B cell (primary cell): ENCODE results near the gene ROBO2. TPM values are rescaled to one million over a fixed set of nuclear protein-coding genes. Genes with fewer than 3 reads are reported as not detected.

ENCODE experiments used
- ATAC-seq: fragments of 200-7000 bp; cut with Tn5 transposase; one replicate; pipeline ENCODE4 v1.10.0; 2021; ENCODE audit warnings: low read depth, mild to moderate bottlenecking, moderate number of reproducible peaks, moderate library complexity
- CTCF ChIA-PET: fragments of 350-600 bp; sonication (Branson Sonifier 250); formaldehyde crosslinking; loops from one replicate; lab custom pipeline; 2021; ENCODE audit warnings: antibody characterized with exemption, inconsistent platforms; lab: Charles Lee
- POLR2A ChIA-PET: fragments of 350-600 bp; sonication (Branson Sonifier 250); formaldehyde crosslinking; loops from one replicate; lab custom pipeline; 2021; ENCODE audit warnings: antibody characterized with exemption; lab: Charles Lee
- DNase-seq: peaks from one replicate; pipeline ENCODE4 v3.0.0; 2013
- H2AFZ ChIP-seq: 2 replicates; pipeline ENCODE4 v1.6.1; 2012; ENCODE audit warnings: mild to moderate bottlenecking, low read depth, low read length; ENCODE audit not compliant: insufficient read depth, poor library complexity, severe bottlenecking
- H3K27ac ChIP-seq, 2 donors: 1 replicate in 1 of 2; 2 replicates in 1 of 2; pipeline ENCODE4 v1.5.1; 2012 to 2013; ENCODE audit warnings: low read length in 2 of 2, mild to moderate bottlenecking in 2 of 2, moderate library complexity in 1 of 2
- H3K27me3 ChIP-seq, 4 experiments: fragments of 200-600 bp in 1 of 4; sonication (generic) in 1 of 4; replicated peaks in 1 of 4; 1 replicate in 2 of 4; 2 replicates in 2 of 4; pipeline versions ENCODE4 v1.6.1 to v1.7.0; 2013 to 2016; ENCODE audit warnings: low read length in 3 of 4, mild to moderate bottlenecking in 2 of 4, mixed read lengths in 1 of 4, moderate library complexity in 1 of 4; ENCODE audit not compliant: insufficient read depth in 4 of 4, control insufficient read depth in 3 of 4; ENCODE audit errors: control extremely low read depth in 1 of 4
- H3K36me3 ChIP-seq, 2 experiments: replicated peaks in 1 of 2; 1 replicate in 1 of 2; 2 replicates in 1 of 2; pipeline versions ENCODE4 v1.6.1 to v1.7.1; 2013; ENCODE audit warnings: low read length in 1 of 2; ENCODE audit not compliant: insufficient read depth in 2 of 2, control insufficient read depth in 1 of 2; ENCODE audit errors: control extremely low read depth in 1 of 2, extremely low read depth in 1 of 2
- H3K4me1 ChIP-seq, 2 donors: fragments of 200-600 bp in 1 of 2; sonication (generic) in 1 of 2; 1 replicate in 1 of 2; 2 replicates in 1 of 2; pipeline versions ENCODE4 v1.5.1 to v1.6.1; 2013 to 2017; ENCODE audit warnings: low read length in 2 of 2; ENCODE audit not compliant: control insufficient read depth in 2 of 2, insufficient read depth in 2 of 2
- H3K4me2 ChIP-seq: replicated peaks from 2 replicates; pipeline ENCODE3; 2012; ENCODE audit warnings: mild to moderate bottlenecking, low read depth, low read length; ENCODE audit not compliant: poor library complexity, severe bottlenecking
- H3K4me3 ChIP-seq, 5 experiments: fragments of 200-600 bp in 1 of 5; sonication (generic) in 1 of 5; 1 replicate in 3 of 5; 2 replicates in 2 of 5; pipeline versions ENCODE4 v1.5.1 to v1.7.0; 2011 to 2016; ENCODE audit warnings: low read length in 4 of 5, mild to moderate bottlenecking in 4 of 5, low read depth in 2 of 5, control low read depth in 1 of 5, moderate library complexity in 1 of 5; ENCODE audit not compliant: insufficient read depth in 1 of 5; ENCODE audit errors: control extremely low read depth in 1 of 5, extremely low read depth in 1 of 5
- H3K79me2 ChIP-seq: fragments of 200-600 bp; sonication (generic); one replicate; pipeline ENCODE4 v1.6.0; 2016; ENCODE audit warnings: low read length; ENCODE audit not compliant: control insufficient read depth, insufficient read depth
- H3K9ac ChIP-seq: fragments of 200-600 bp; sonication (generic); 2 replicates; pipeline ENCODE4 v1.6.1; 2017; ENCODE audit warnings: mild to moderate bottlenecking, low read length, moderate library complexity
- H3K9me3 ChIP-seq, 3 donors: one replicate each; pipeline versions ENCODE4 v1.6.1 to v1.7.1; 2013; ENCODE audit warnings: low read length in 2 of 3; ENCODE audit not compliant: control insufficient read depth in 2 of 3, insufficient read depth in 1 of 3; ENCODE audit errors: control extremely low read depth in 1 of 3
- H4K20me1 ChIP-seq: 2 replicates; pipeline ENCODE4 v1.6.0; 2012; ENCODE audit warnings: mild to moderate bottlenecking, low read length; ENCODE audit not compliant: insufficient read depth, control insufficient read depth, poor library complexity, severe bottlenecking
- H3K27ac Mint-ChIP-seq: one replicate; pipeline ENCODE4 v1.8.0; 2021; ENCODE audit warnings: mixed read lengths
- H3K27me3 Mint-ChIP-seq: one replicate; pipeline ENCODE4 v1.8.0; 2021; ENCODE audit warnings: mixed read lengths
- H3K4me1 Mint-ChIP-seq: one replicate; pipeline ENCODE4 v1.8.0; 2021; ENCODE audit warnings: mixed read lengths
- H3K4me3 Mint-ChIP-seq: one replicate; pipeline ENCODE4 v1.8.0; 2021; ENCODE audit warnings: mixed read lengths
- H3K9me3 Mint-ChIP-seq: one replicate; pipeline ENCODE4 v1.8.0; 2022; ENCODE audit warnings: mixed read lengths; ENCODE audit not compliant: insufficient read depth
- CTCF ChIP-seq: fragments of 200-600 bp; IDR thresholded peaks from one replicate; pipeline ENCODE4 v1.8.0; 2022; ENCODE audit warnings: antibody characterized with exemption, mild to moderate bottlenecking
- EZH2 ChIP-seq: IDR thresholded peaks from 2 replicates; pipeline ENCODE4 v1.6.1; 2012; ENCODE audit warnings: borderline replicate concordance, low read depth, mild to moderate bottlenecking, moderate library complexity, low read length; ENCODE audit not compliant: insufficient read depth, poor library complexity, severe bottlenecking
- WGBS: methylation state at CpG from one replicate; pipeline ENCODE4 v1.1.5; 2013; ENCODE audit warnings: missing lambda C conversion rate; ENCODE audit not compliant: insufficient coverage; 5-methylcytosine and 5-hydroxymethylcytosine counted together
- intact Hi-C: fragments of 100-400 bp; cut with micrococcal nuclease; formaldehyde crosslinking; loops from one replicate; pipeline ENCODE4 v1.10.0; 2022
- polyA plus RNA-seq: library from polyadenylated mRNA; depleted of rRNA; stranded (reverse); fragments of >200 nt; gene quantifications from 2 replicates; pipeline ENCODE4 v1.2.3, GENCODE V29; 2012
- total RNA-seq, 2 donors: library from RNA; stranded (reverse); fragments of 120-200 nt in 1 of 2; gene quantifications; 1 replicate in 1 of 2; 2 replicates in 1 of 2; pipeline versions ENCODE4 v1.2.3 to v1.2.4, GENCODE V29; 2013 to 2022

Gene ROBO2
- total and polyA plus RNA-seq, 2 donors (not counting 1 experiment from before 2014, with no cell fraction given) = not detected

DNA sequence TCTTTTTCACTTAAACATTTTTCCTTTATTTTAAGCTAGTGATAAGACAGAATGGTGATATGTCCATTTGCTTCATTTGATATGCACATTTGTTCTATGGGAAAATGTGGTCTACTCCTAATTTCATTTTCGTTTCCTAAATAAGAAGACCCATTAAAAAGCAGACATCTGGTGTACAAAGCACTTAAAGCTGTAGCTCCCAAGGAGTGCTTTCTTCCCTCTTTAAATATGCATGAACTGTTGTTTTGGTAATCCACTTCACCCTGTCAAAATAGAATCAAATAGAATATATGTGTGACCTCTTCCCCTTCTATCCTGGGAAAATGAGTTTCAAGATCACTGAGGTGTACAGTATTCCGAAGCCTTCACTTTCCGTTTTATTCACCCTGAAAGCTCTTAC is 182.8 kb downstream of the ROBO2 start:
- Histone ChIP-seq H3K9me3 (peaks cover 0 to 3% (median 1%) of the 10 kb centered on the region in 3 donors), H3K4me3 (no peak overlapping the region), H3K27me3 (no peaks in the 10 kb centered on the region), H3K4me2 (no peak overlapping the region), H3K36me3 (no peaks in the 10 kb centered on the region), H2AFZ (no peak overlapping the region), H3K9ac (no peak overlapping the region), H3K4me1 (no peaks in the 10 kb centered on the region), H3K79me2 (no peaks in the 10 kb centered on the region), H3K27ac (no peak overlapping the region), H4K20me1 (no peaks in the 10 kb centered on the region)
- H3K4me3 Mint-ChIP-seq = no peak overlapping the region
- DNase-seq (no peak), ATAC-seq (no peak)
- WGBS = no CpG with 5 or more reads among the region's 3 CpGs
- intact Hi-C loops = no loop called here
- ChIA-PET POLR2A (no interaction called here), CTCF (no interaction called here)
- H3K4me1 Mint-ChIP-seq = no peaks in the 10 kb centered on the region
- H3K27me3 Mint-ChIP-seq = no peaks in the 10 kb centered on the region
- no peaks in the 10 kb centered on the region for H3K9me3 Mint-ChIP-seq
- TF ChIP-seq CTCF = no peak
- TF ChIP-seq EZH2 = no peak
- H3K27ac Mint-ChIP-seq = no peak overlapping the region

- Histone ChIP-seq H3K36me3 (no peaks in the 10 kb centered on the region), H3K27me3 (no peaks in the 10 kb centered on the region), H3K27ac (no peak overlapping the region), H3K9me3 (no peaks in the 10 kb centered on the region), H4K20me1 (no peaks in the 10 kb centered on the region), H3K4me2 (no peak overlapping the region), H2AFZ (no peak overlapping the region), H3K4me1 (no peaks in the 10 kb centered on the region), H3K4me3 (no peak overlapping the region), H3K9ac (no peak overlapping the region), H3K79me2 (no peaks in the 10 kb centered on the region)
- ChIA-PET CTCF (no interaction called here), POLR2A (no interaction called here)
- ATAC-seq (no peak), DNase-seq (no peak)
- no peak for TF ChIP-seq EZH2
- no peak for TF ChIP-seq CTCF
- H3K4me1 Mint-ChIP-seq = no peaks in the 10 kb centered on the region
- intact Hi-C loops = no loop called here
- H3K9me3 Mint-ChIP-seq = no peaks in the 10 kb centered on the region
- no peak overlapping the region for H3K27ac Mint-ChIP-seq
- H3K4me3 Mint-ChIP-seq = no peak overlapping the region
- H3K27me3 Mint-ChIP-seq = no peaks in the 10 kb centered on the region
- WGBS = no CpG with 5 or more reads among the region's 2 CpGs
Measured at GRCh38 chr3:77227567-77227966, 187.7 kb downstream of the ROBO2 start.
